ENCODE results near the gene ADAM19.

GRCh38 chr5:157535042-157535865 is 40.3 kb downstream of the ADAM19 start:
- no peak for TF ChIP-seq CTCF (IDR thresholded peaks at IDR 0.05)
- TF ChIP-seq POLR2A (IDR thresholded peaks at IDR 0.05): no peak

Data from body of pancreas (tissue), 4 donors.